Spleen (tissue), 11 donors: ENCODE data around the gene NKX2-4. TPM values are rescaled to one million over a fixed set of nuclear protein-coding genes. Genes with fewer than 3 reads are reported as not detected.

ENCODE experiments used
- DNase-seq: peaks from one replicate; pipeline ENCODE4 v3.0.0-alpha.2; 2020
- H3K27ac ChIP-seq, 8 donors: fragments of 200-600 bp; sonication (generic) in 7 of 8; 1 replicate in 4 of 8; 2 replicates in 4 of 8; pipeline versions ENCODE4 v1.5.0 to v1.8.0; 2016 to 2021; ENCODE audit warnings: inconsistent platforms in 4 of 8, mild to moderate bottlenecking in 4 of 8, moderate library complexity in 1 of 8
- H3K27me3 ChIP-seq, 7 donors: fragments of 200-600 bp; sonication (generic) in 6 of 7; replicated peaks in 1 of 7; 1 replicate in 4 of 7; 2 replicates in 3 of 7; pipeline versions ENCODE4 v1.5.0 to v1.8.0; 2016 to 2021; ENCODE audit warnings: inconsistent platforms in 3 of 7, mild to moderate bottlenecking in 1 of 7
- H3K36me3 ChIP-seq, 6 donors: fragments of 200-600 bp; sonication (generic) in 5 of 6; 1 replicate in 4 of 6; 2 replicates in 2 of 6; pipeline versions ENCODE4 v1.5.0 to v1.8.0; 2016 to 2021; ENCODE audit warnings: inconsistent platforms in 2 of 6
- H3K4me1 ChIP-seq, 6 donors: fragments of 200-600 bp; sonication (generic) in 5 of 6; 1 replicate in 3 of 6; 2 replicates in 3 of 6; pipeline versions ENCODE4 v1.5.0 to v1.8.0; 2016 to 2021; ENCODE audit warnings: inconsistent platforms in 3 of 6
- H3K4me3 ChIP-seq, 8 donors: fragments of 200-600 bp; sonication (generic) in 7 of 8; 1 replicate in 4 of 8; 2 replicates in 4 of 8; pipeline versions ENCODE4 v1.5.0 to v1.8.0; 2016 to 2021; ENCODE audit warnings: inconsistent platforms in 4 of 8, mild to moderate bottlenecking in 4 of 8, moderate library complexity in 2 of 8
- H3K9me3 ChIP-seq, 8 donors: fragments of 200-600 bp; sonication (generic) in 7 of 8; 1 replicate in 4 of 8; 2 replicates in 4 of 8; pipeline versions ENCODE4 v1.5.0 to v1.8.0; 2016 to 2021; ENCODE audit warnings: inconsistent platforms in 4 of 8
- CTCF ChIP-seq, 11 experiments: fragments of 200-600 bp in 7 of 11; fragments of 450-650 bp in 4 of 11; sonication (generic) in 4 of 11; IDR thresholded peaks in 8 of 11; conservative IDR thresholded peaks in 3 of 11; 1 replicate in 7 of 11; 2 replicates in 4 of 11; pipeline versions ENCODE4 v1.4.0 to v1.8.0; 2016 to 2021; ENCODE audit warnings: antibody characterized with exemption in 11 of 11, inconsistent platforms in 4 of 11, mild to moderate bottlenecking in 1 of 11
- POLR2A ChIP-seq, 3 donors: fragments of 450-650 bp; IDR thresholded peaks; one replicate each; pipeline ENCODE4 v1.5.1; 2017; ENCODE audit warnings: antibody characterized with exemption in 3 of 3, mild to moderate bottlenecking in 1 of 3
- POLR2AphosphoS5 ChIP-seq, 3 donors: sonication (generic); formaldehyde crosslinking; IDR thresholded peaks; one replicate each; pipeline ENCODE4 v1.5.1; 2017; ENCODE audit warnings: antibody characterized with exemption in 3 of 3
- WGBS, 5 donors: extraction: QIAGEN DNeasy Blood & Tissue Kit in 3 of 5; methylation state at CpG; one replicate each; pipeline versions ENCODE4 v1.1.5 to v1.1.7; 2013 to 2018; 5-methylcytosine and 5-hydroxymethylcytosine counted together
- intact Hi-C: fragments of 100-400 bp; cut with DNase I; formaldehyde crosslinking; loops from one replicate; pipeline ENCODE4 v1.15.0; 2023; ENCODE audit warnings: low total_unique reads
- polyA plus RNA-seq, 3 donors: library from polyadenylated mRNA; stranded (reverse); fragments of 200-250 nt; gene quantifications; one replicate each; pipeline ENCODE4 v1.2.1, GENCODE V29; 2013
- total RNA-seq, 7 donors: library from RNA; depleted of rRNA in 3 of 7; stranded (reverse); fragments of >200 nt in 3 of 7; fragmentation: NEBNext Ultra II Directional in 4 of 7; extraction: Animal tissue kit (Norgen Biotek cat#: 25700) in 4 of 7; gene quantifications; one replicate each; pipeline versions ENCODE4 v1.1.0 to v1.2.1, GENCODE V29; 2016 to 2021
- donor health status: healthy with polysubstance abuse.
- donor health status: DM: no; HTN: no; CAD: no; lungs with moderate emphysema.
- donor health status: DM: no; HTN: no; CAD: no.
- donor health status: Bipolar disorder and iron deficiency.
- donor health status: healthy.
- donor health status: DM: no; HTN: no; CAD: no.
- donor health status: DM: yes; HTN: yes; CAD: no.

The NKX2-4 gene
- total and polyA plus RNA-seq, 10 donors, result not detected

- WGBS, 5 donors, result 86 to 100% (median 92%) methylated on average over 1 of the region's 1 CpG
- Histone ChIP-seq H3K9me3 (no peaks in the 10 kb centered on the region), H3K4me3 (no peak overlapping the region), H3K36me3 (peaks cover 0 to 93% (median 49%) of the 10 kb centered on the region in 6 donors), H3K27me3 (no peaks in the 10 kb centered on the region), H3K4me1 (peaks cover 0 to 28% (median 18%) of the 10 kb centered on the region in 6 donors), H3K27ac (no peak overlapping the region)
- intact Hi-C loops, result no loop called here
- no peak for DNase-seq
- TF ChIP-seq POLR2AphosphoS5 (IDR thresholded peaks at IDR 0.05), result no peak
These were observed 39.5 kb downstream of the NKX2-4 start for GRCh38 chr20:21357844-21358243.

GRCh38 chr20:21356386-21356785 lies 40.9 kb downstream of the NKX2-4 start:
- Histone ChIP-seq H3K4me3 (no peak overlapping the region), H3K9me3 (no peaks in the 10 kb centered on the region), H3K27ac (no peak overlapping the region), H3K27me3 (no peaks in the 10 kb centered on the region), H3K36me3 (peaks cover 0 to 93% (median 52%) of the 10 kb centered on the region in 6 donors), H3K4me1 (peaks cover 0 to 21% (median 16%) of the 10 kb centered on the region in 6 donors)
- TF ChIP-seq CTCF (IDR thresholded peaks at IDR 0.05 in 8 of 11, conservative IDR thresholded peaks at IDR 0.05 in 3 of 11) (no peak), POLR2A (IDR thresholded peaks at IDR 0.05) (no peak), POLR2AphosphoS5 (IDR thresholded peaks at IDR 0.05) (no peak)
- DNase-seq, result no peak
- intact Hi-C loops, result no loop called here

- Histone ChIP-seq H3K36me3 (peaks cover 0 to 93% (median 53%) of the 10 kb centered on the region in 6 donors), H3K4me1 (peaks cover 0 to 17% (median 12%) of the 10 kb centered on the region in 6 donors), H3K27me3 (no peaks in the 10 kb centered on the region), H3K27ac (no peak overlapping the region), H3K9me3 (no peaks in the 10 kb centered on the region), H3K4me3 (no peak overlapping the region)
- intact Hi-C loops, result no loop called here
- DNase-seq, result no peak
- TF ChIP-seq POLR2A (IDR thresholded peaks at IDR 0.05) (no peak), POLR2AphosphoS5 (IDR thresholded peaks at IDR 0.05) (no peak), CTCF (IDR thresholded peaks at IDR 0.05 in 8 of 11, conservative IDR thresholded peaks at IDR 0.05 in 3 of 11) (no peak)
- 34 to 98% (median 57%) methylated on average over 1 of the region's 1 CpG for WGBS, 5 donors
These were observed 41.3 kb downstream of the NKX2-4 start for GRCh38 chr20:21355981-21356380.

GRCh38 chr20:21353236-21353635 lies 44.1 kb downstream of the NKX2-4 start:
- intact Hi-C loops, result no loop called here
- Histone ChIP-seq H3K4me1 (no peaks in the 10 kb centered on the region), H3K27ac (no peak overlapping the region), H3K36me3 (peaks cover 0 to 94% (median 62%) of the 10 kb centered on the region in 6 donors), H3K27me3 (no peaks in the 10 kb centered on the region), H3K4me3 (no peak overlapping the region), H3K9me3 (no peaks in the 10 kb centered on the region)
- DNase-seq, result no peak
- TF ChIP-seq POLR2A (IDR thresholded peaks at IDR 0.05) (no peak), CTCF (IDR thresholded peaks at IDR 0.05 in 8 of 11, conservative IDR thresholded peaks at IDR 0.05 in 3 of 11) (no peak), POLR2AphosphoS5 (IDR thresholded peaks at IDR 0.05) (no peak)
- WGBS, 5 donors, result 95 to 100% (median 96%) methylated on average over 1 of the region's 1 CpG

- intact Hi-C loops, result no loop called here
- Histone ChIP-seq H3K9me3 (no peaks in the 10 kb centered on the region), H3K27ac (no peak overlapping the region), H3K27me3 (no peaks in the 10 kb centered on the region), H3K4me3 (no peak overlapping the region), H3K36me3 (peaks cover 0 to 94% (median 64%) of the 10 kb centered on the region in 6 donors), H3K4me1 (no peaks in the 10 kb centered on the region)
- TF ChIP-seq POLR2A (IDR thresholded peaks at IDR 0.05) (no peak), CTCF (IDR thresholded peaks at IDR 0.05 in 8 of 11, conservative IDR thresholded peaks at IDR 0.05 in 3 of 11) (no peak), POLR2AphosphoS5 (IDR thresholded peaks at IDR 0.05) (no peak)
- DNase-seq, result no peak
These were observed 44.6 kb downstream of the NKX2-4 start for GRCh38 chr20:21352703-21353102.
